Spleen (tissue), 11 donors: ENCODE measurements around the gene RPRD1B. TPM values are rescaled to one million over a fixed set of nuclear protein-coding genes. Genes with fewer than 3 reads are reported as not detected.

ENCODE experiments used
- DNase-seq: peaks from one replicate; pipeline ENCODE4 v3.0.0-alpha.2; 2020
- H3K27ac ChIP-seq, 8 donors: fragments of 200-600 bp; sonication (generic) in 7 of 8; 1 replicate in 4 of 8; 2 replicates in 4 of 8; pipeline versions ENCODE4 v1.5.0 to v1.8.0; 2016 to 2021; ENCODE audit warnings: inconsistent platforms in 4 of 8, mild to moderate bottlenecking in 4 of 8, moderate library complexity in 1 of 8
- H3K27me3 ChIP-seq, 7 donors: fragments of 200-600 bp; sonication (generic) in 6 of 7; replicated peaks in 1 of 7; 1 replicate in 4 of 7; 2 replicates in 3 of 7; pipeline versions ENCODE4 v1.5.0 to v1.8.0; 2016 to 2021; ENCODE audit warnings: inconsistent platforms in 3 of 7, mild to moderate bottlenecking in 1 of 7
- H3K36me3 ChIP-seq, 6 donors: fragments of 200-600 bp; sonication (generic) in 5 of 6; 1 replicate in 4 of 6; 2 replicates in 2 of 6; pipeline versions ENCODE4 v1.5.0 to v1.8.0; 2016 to 2021; ENCODE audit warnings: inconsistent platforms in 2 of 6
- H3K4me1 ChIP-seq, 6 donors: fragments of 200-600 bp; sonication (generic) in 5 of 6; 1 replicate in 3 of 6; 2 replicates in 3 of 6; pipeline versions ENCODE4 v1.5.0 to v1.8.0; 2016 to 2021; ENCODE audit warnings: inconsistent platforms in 3 of 6
- H3K4me3 ChIP-seq, 8 donors: fragments of 200-600 bp; sonication (generic) in 7 of 8; 1 replicate in 4 of 8; 2 replicates in 4 of 8; pipeline versions ENCODE4 v1.5.0 to v1.8.0; 2016 to 2021; ENCODE audit warnings: inconsistent platforms in 4 of 8, mild to moderate bottlenecking in 4 of 8, moderate library complexity in 2 of 8
- H3K9me3 ChIP-seq, 8 donors: fragments of 200-600 bp; sonication (generic) in 7 of 8; 1 replicate in 4 of 8; 2 replicates in 4 of 8; pipeline versions ENCODE4 v1.5.0 to v1.8.0; 2016 to 2021; ENCODE audit warnings: inconsistent platforms in 4 of 8
- POLR2A ChIP-seq, 3 donors: fragments of 450-650 bp; IDR thresholded peaks; one replicate each; pipeline ENCODE4 v1.5.1; 2017; ENCODE audit warnings: antibody characterized with exemption in 3 of 3, mild to moderate bottlenecking in 1 of 3
- POLR2AphosphoS5 ChIP-seq, 3 donors: sonication (generic); formaldehyde crosslinking; IDR thresholded peaks; one replicate each; pipeline ENCODE4 v1.5.1; 2017; ENCODE audit warnings: antibody characterized with exemption in 3 of 3
- WGBS, 5 donors: extraction: QIAGEN DNeasy Blood & Tissue Kit in 3 of 5; methylation state at CpG; one replicate each; pipeline versions ENCODE4 v1.1.5 to v1.1.7; 2013 to 2018; 5-methylcytosine and 5-hydroxymethylcytosine counted together
- intact Hi-C: fragments of 100-400 bp; cut with DNase I; formaldehyde crosslinking; loops from one replicate; pipeline ENCODE4 v1.15.0; 2023; ENCODE audit warnings: low total_unique reads
- polyA plus RNA-seq, 3 donors: library from polyadenylated mRNA; stranded (reverse); fragments of 200-250 nt; gene quantifications; one replicate each; pipeline ENCODE4 v1.2.1, GENCODE V29; 2013
- total RNA-seq, 7 donors: library from RNA; depleted of rRNA in 3 of 7; stranded (reverse); fragments of >200 nt in 3 of 7; fragmentation: NEBNext Ultra II Directional in 4 of 7; extraction: Animal tissue kit (Norgen Biotek cat#: 25700) in 4 of 7; gene quantifications; one replicate each; pipeline versions ENCODE4 v1.1.0 to v1.2.1, GENCODE V29; 2016 to 2021
- TF ChIP-seq, protein P1 (sequence below), 11 experiments: fragments of 200-600 bp in 7 of 11; fragments of 450-650 bp in 4 of 11; sonication (generic) in 4 of 11; IDR thresholded peaks in 8 of 11; conservative IDR thresholded peaks in 3 of 11; 1 replicate in 7 of 11; 2 replicates in 4 of 11; pipeline versions ENCODE4 v1.4.0 to v1.8.0; 2016 to 2021; ENCODE audit warnings: antibody characterized with exemption in 11 of 11, inconsistent platforms in 4 of 11, mild to moderate bottlenecking in 1 of 11
- donor health status: healthy with polysubstance abuse.
- donor health status: DM: no; HTN: no; CAD: no; lungs with moderate emphysema.
- donor health status: DM: no; HTN: no; CAD: no.
- donor health status: Bipolar disorder and iron deficiency.
- donor health status: healthy.
- donor health status: DM: no; HTN: no; CAD: no.
- donor health status: DM: yes; HTN: yes; CAD: no.

Gene RPRD1B
- total and polyA plus RNA-seq, 10 donors = 7.1 to 42.0 (median 31.2) TPM

DNA sequence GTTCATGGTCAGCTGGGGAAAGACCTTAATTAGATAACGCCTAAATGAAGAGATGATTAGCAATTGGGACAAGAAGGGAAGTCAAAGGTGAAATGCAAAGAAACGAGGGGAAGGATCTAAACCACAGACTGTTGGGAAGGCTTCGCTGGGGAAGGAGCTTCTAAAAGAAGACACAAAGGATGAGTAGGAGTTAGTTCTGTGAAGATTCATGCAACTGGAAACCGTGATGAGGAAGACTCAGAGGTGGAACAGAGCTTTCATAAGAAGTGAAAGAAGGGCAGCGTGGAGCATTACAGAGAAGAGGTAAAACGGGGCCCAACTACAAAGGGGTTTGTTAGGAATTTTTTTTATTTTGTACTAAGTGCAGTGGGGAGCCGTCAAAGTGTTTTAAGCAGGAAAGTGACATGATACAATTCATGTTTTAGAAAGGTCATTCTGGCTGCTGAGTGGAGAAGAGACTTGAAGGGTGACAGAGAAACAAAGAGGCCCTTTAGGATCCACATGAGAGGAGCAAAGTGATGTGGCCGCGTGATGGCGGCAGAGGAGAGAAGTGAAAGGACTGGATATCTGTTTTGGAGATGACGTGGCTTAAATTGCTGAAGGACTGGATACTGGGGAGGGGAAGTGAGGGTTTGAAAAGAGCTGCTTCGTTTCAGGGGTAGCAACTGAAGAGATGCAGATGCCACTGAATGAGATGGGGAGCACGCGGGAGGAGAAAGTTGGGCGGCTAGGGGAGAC, 33.9 kb upstream of the RPRD1B start:
- Histone ChIP-seq H3K27me3 (no peaks in the 10 kb centered on the region), H3K36me3 (peaks cover 6 to 100% (median 83%) of the 10 kb centered on the region in 6 donors), H3K4me1 (peaks cover 0 to 5% (median 0%) of the 10 kb centered on the region in 6 donors), H3K27ac (no peak overlapping the region), H3K9me3 (no peaks in the 10 kb centered on the region), H3K4me3 (no peak overlapping the region)
- TF ChIP-seq, protein P1, sequence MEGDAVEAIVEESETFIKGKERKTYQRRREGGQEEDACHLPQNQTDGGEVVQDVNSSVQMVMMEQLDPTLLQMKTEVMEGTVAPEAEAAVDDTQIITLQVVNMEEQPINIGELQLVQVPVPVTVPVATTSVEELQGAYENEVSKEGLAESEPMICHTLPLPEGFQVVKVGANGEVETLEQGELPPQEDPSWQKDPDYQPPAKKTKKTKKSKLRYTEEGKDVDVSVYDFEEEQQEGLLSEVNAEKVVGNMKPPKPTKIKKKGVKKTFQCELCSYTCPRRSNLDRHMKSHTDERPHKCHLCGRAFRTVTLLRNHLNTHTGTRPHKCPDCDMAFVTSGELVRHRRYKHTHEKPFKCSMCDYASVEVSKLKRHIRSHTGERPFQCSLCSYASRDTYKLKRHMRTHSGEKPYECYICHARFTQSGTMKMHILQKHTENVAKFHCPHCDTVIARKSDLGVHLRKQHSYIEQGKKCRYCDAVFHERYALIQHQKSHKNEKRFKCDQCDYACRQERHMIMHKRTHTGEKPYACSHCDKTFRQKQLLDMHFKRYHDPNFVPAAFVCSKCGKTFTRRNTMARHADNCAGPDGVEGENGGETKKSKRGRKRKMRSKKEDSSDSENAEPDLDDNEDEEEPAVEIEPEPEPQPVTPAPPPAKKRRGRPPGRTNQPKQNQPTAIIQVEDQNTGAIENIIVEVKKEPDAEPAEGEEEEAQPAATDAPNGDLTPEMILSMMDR (IDR thresholded peaks at IDR 0.05 in 8 of 11, conservative IDR thresholded peaks at IDR 0.05 in 3 of 11) = no peak
- no peak for TF ChIP-seq POLR2AphosphoS5 (IDR thresholded peaks at IDR 0.05)
- TF ChIP-seq POLR2A (IDR thresholded peaks at IDR 0.05) = no peak
- 84 to 89% (median 84%) methylated on average over 15 of the region's 15 CpGs for WGBS, 5 donors
- DNase-seq = no peak
- intact Hi-C loops = loop anchor here (10.0 kb wide), 1 partner anchor 85 kb away; no protein-coding TSS in a partner anchor

DNA sequence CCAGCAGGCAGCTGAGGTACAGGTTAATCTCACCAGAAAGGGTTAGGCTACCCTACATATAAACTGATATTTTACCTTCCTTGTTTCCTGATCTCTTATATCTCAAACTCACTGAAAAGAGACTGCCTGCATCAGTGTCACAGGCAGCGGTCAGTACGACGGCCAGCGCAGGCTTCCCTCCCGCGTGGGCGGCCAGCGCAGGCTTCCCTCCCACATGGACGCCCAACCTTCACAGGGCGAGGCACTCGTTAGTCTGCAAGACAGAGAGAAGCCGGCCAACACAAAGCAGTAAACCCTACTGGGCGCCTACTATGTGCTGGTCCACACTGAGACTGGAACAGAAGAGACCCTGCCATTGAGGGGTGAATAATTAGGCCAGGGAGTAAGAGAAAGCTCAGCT, 33.3 kb upstream of the RPRD1B start:
- TF ChIP-seq, protein P1 (IDR thresholded peaks at IDR 0.05 in 8 of 11, conservative IDR thresholded peaks at IDR 0.05 in 3 of 11) = no peak
- peaks cover 6 to 100% (median 78%) of the 10 kb centered on the region in 6 donors for H3K36me3 ChIP-seq
- no peak overlapping the region for H3K4me3 ChIP-seq
- 88 to 98% (median 96%) methylated on average over 13 of the region's 13 CpGs for WGBS, 5 donors
- H3K27ac ChIP-seq = no peak overlapping the region
- H3K4me1 ChIP-seq = peaks cover 0 to 5% (median 0%) of the 10 kb centered on the region in 6 donors
- H3K27me3 ChIP-seq = no peaks in the 10 kb centered on the region
- no peaks in the 10 kb centered on the region for H3K9me3 ChIP-seq
- intact Hi-C loops = no loop called here
- no peak for DNase-seq

DNA sequence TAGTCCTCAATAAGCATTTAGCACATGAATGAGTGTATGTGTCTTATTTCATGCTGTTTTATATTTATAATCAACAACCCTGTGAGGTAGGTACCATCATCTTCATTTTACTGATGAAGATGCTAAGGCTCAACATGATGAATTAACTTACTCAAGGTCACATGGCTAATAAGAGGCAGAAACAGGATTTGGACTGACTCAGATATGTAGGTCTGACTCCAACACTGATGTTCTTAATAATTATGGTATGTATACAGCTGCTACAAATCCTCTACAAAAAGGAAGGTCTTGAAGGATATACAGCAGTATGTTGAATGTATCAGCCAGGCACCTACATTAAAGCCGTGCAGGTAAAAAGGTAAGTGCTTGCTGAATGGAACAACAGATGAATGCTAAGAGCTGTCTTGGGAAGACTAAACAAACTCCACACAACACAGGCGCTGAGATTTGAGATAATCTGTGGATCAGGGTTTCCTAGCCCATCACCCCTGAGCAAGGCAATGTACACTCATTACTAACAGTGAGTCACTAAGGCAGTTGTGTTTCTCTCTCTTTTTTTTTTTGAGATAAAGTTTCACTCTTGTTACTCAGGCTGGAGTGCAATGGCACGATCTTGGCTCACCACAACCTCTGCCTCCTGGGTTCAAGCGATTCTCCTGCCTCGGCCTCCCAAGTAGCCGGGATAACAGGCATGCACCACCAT, 32.2 kb upstream of the RPRD1B start:
- peaks cover 0 to 5% (median 0%) of the 10 kb centered on the region in 6 donors for H3K4me1 ChIP-seq
- 85 to 98% (median 92%) methylated on average over 6 of the region's 6 CpGs for WGBS, 5 donors
- H3K36me3 ChIP-seq = peaks cover 6 to 100% (median 68%) of the 10 kb centered on the region in 6 donors
- no peak overlapping the region for H3K27ac ChIP-seq
- no peaks in the 10 kb centered on the region for H3K27me3 ChIP-seq
- H3K4me3 ChIP-seq = no peak overlapping the region
- intact Hi-C loops = no loop called here
- no peaks in the 10 kb centered on the region for H3K9me3 ChIP-seq
- DNase-seq = no peak
- TF ChIP-seq, protein P1 (IDR thresholded peaks at IDR 0.05 in 8 of 11, conservative IDR thresholded peaks at IDR 0.05 in 3 of 11) = no peak
- TF ChIP-seq POLR2AphosphoS5 (IDR thresholded peaks at IDR 0.05) (no peak), POLR2A (IDR thresholded peaks at IDR 0.05) (no peak)

DNA sequence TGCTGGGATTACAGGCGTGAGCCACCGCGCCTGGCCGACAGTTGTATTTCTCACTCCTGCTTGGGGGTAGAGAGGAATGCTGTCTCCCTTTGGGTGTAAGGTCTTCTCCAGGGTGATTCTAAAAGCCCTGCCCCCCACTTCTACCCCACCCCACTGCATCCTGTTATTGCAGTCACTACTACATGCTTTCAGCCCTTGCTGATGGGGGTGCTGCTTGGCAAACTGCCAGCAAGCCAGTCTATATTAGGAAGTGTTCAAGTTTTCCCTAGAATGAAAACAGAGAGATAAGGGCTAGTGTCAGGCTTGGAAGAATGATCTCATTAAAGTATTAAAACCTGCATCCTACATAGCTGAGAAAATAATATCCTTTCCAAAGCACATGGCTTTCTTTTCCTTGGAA, 31.6 kb upstream of the RPRD1B start:
- DNase-seq = no peak
- Histone ChIP-seq H3K4me3 (no peak overlapping the region), H3K27me3 (no peaks in the 10 kb centered on the region), H3K9me3 (no peaks in the 10 kb centered on the region), H3K4me1 (peaks cover 0 to 5% (median 0%) of the 10 kb centered on the region in 6 donors), H3K36me3 (peaks cover 6 to 100% (median 61%) of the 10 kb centered on the region in 6 donors), H3K27ac (no peak overlapping the region)
- intact Hi-C loops = no loop called here
- TF ChIP-seq, protein P1 (IDR thresholded peaks at IDR 0.05 in 8 of 11, conservative IDR thresholded peaks at IDR 0.05 in 3 of 11) = no peak
- TF ChIP-seq POLR2AphosphoS5 (IDR thresholded peaks at IDR 0.05) (no peak), POLR2A (IDR thresholded peaks at IDR 0.05) (no peak)
- whole genome bisulfite sequencing, 5 donors = 93 to 100% (median 98%) methylated on average over 4 of the region's 4 CpGs
